ENCODE results near the gene BNIP3. TPM values are rescaled to one million over a fixed set of nuclear protein-coding genes. Genes with fewer than 3 reads are reported as not detected.
"Not testable (repeated sequence)": the region's sequence is repeated elsewhere in the genome, so short reads cannot be mapped to it uniquely, and the experiment has no call there.

BNIP3 gene
- total RNA-seq, 1 donor from 2014 or later, result 112 TPM

- no peak for DNase-seq (ENCODE audit: low read depth)
- H3K4me3 ChIP-seq (ENCODE audit: insufficient read depth, low read depth, low read length), result no peak overlapping the region
- Mint-ChIP-seq H3K27ac (ENCODE audit: unreplicated experiment) (no peak overlapping the region), H3K9me3 (ENCODE audit: unreplicated experiment) (no peaks in the 10 kb centered on the region), H3K27me3 (ENCODE audit: low read depth, unreplicated experiment) (no peaks in the 10 kb centered on the region), H3K4me1 (ENCODE audit: low read depth, unreplicated experiment) (peaks cover 11% of the 10 kb centered on the region), H3K36me3 (ENCODE audit: low read depth, unreplicated experiment) (peaks cover 4% of the 10 kb centered on the region), H3K4me3 (ENCODE audit: unreplicated experiment) (no peak overlapping the region)
- no peak overlapping the region for H3K9ac ChIP-seq (ENCODE audit: low read length)
- H3K36me3 ChIP-seq (ENCODE audit: insufficient read depth, low read length), result no peaks in the 10 kb centered on the region
- no peak overlapping the region for H3K27ac ChIP-seq (ENCODE audit: low read depth, low read length)
- no peak for TF ChIP-seq CTCF (IDR thresholded peaks at IDR 0.05; ENCODE audit: insufficient read depth, low read depth, low read length)
- TF ChIP-seq EZH2 (IDR thresholded peaks at IDR 0.05; ENCODE audit: insufficient read depth, low read length), result no peak
- peaks cover 93% of the 10 kb centered on the region for H3K79me2 ChIP-seq (ENCODE audit: insufficient read depth, low read length)
- H4K20me1 ChIP-seq (ENCODE audit: insufficient read depth, low read length), result peaks cover 72% of the 10 kb centered on the region
- H3K4me2 ChIP-seq (ENCODE audit: low read length), result no peak overlapping the region
- H3K27me3 ChIP-seq (ENCODE audit: insufficient read depth, low read length), result no peaks in the 10 kb centered on the region
- H2AFZ ChIP-seq (ENCODE audit: low read depth, low read length), result no peak overlapping the region
- H3K9me3 ChIP-seq (ENCODE audit: insufficient read depth, low read depth, low read length), result no peaks in the 10 kb centered on the region
- no peak for FAIRE-seq
- H3K4me1 ChIP-seq (ENCODE audit: insufficient read depth, low read length), result no peaks in the 10 kb centered on the region
Observed at GRCh38 chr10:131920693-131921092, 61.0 kb downstream of the BNIP3 start.

GRCh38 chr10:131920151-131920550 lies 61.6 kb downstream of the BNIP3 start:
- Mint-ChIP-seq H3K9me3 (ENCODE audit: unreplicated experiment) (no peaks in the 10 kb centered on the region), H3K4me1 (ENCODE audit: low read depth, unreplicated experiment) (peaks cover 11% of the 10 kb centered on the region), H3K36me3 (ENCODE audit: low read depth, unreplicated experiment) (no peaks in the 10 kb centered on the region), H3K27me3 (ENCODE audit: low read depth, unreplicated experiment) (no peaks in the 10 kb centered on the region), H3K4me3 (ENCODE audit: unreplicated experiment) (no peak overlapping the region), H3K27ac (ENCODE audit: unreplicated experiment) (no peak overlapping the region)
- TF ChIP-seq EZH2 (IDR thresholded peaks at IDR 0.05; ENCODE audit: insufficient read depth, low read length), result no peak
- TF ChIP-seq CTCF (IDR thresholded peaks at IDR 0.05; ENCODE audit: insufficient read depth, low read depth, low read length), result no peak
- no peak for DNase-seq (ENCODE audit: low read depth)
- no peak overlapping the region for H2AFZ ChIP-seq (ENCODE audit: low read depth, low read length)
- no peaks in the 10 kb centered on the region for H3K9me3 ChIP-seq (ENCODE audit: insufficient read depth, low read depth, low read length)
- no peaks in the 10 kb centered on the region for H3K36me3 ChIP-seq (ENCODE audit: insufficient read depth, low read length)
- H3K27ac ChIP-seq (ENCODE audit: low read depth, low read length), result no peak overlapping the region
- H3K4me2 ChIP-seq (ENCODE audit: low read length), result no peak overlapping the region
- H3K4me3 ChIP-seq (ENCODE audit: insufficient read depth, low read depth, low read length), result no peak overlapping the region
- FAIRE-seq, result no peak
- H3K79me2 ChIP-seq (ENCODE audit: insufficient read depth, low read length), result peaks cover 93% of the 10 kb centered on the region
- H3K9ac ChIP-seq (ENCODE audit: low read length), result no peak overlapping the region
- H3K4me1 ChIP-seq (ENCODE audit: insufficient read depth, low read length), result no peaks in the 10 kb centered on the region
- no peaks in the 10 kb centered on the region for H3K27me3 ChIP-seq (ENCODE audit: insufficient read depth, low read length)
- H4K20me1 ChIP-seq (ENCODE audit: insufficient read depth, low read length), result peaks cover 72% of the 10 kb centered on the region

- Histone ChIP-seq H4K20me1 (ENCODE audit: insufficient read depth, low read length) (peaks cover 75% of the 10 kb centered on the region), H3K79me2 (ENCODE audit: insufficient read depth, low read length) (peaks cover 93% of the 10 kb centered on the region)
- H3K27ac Mint-ChIP-seq (ENCODE audit: unreplicated experiment); H3K27me3 Mint-ChIP-seq (ENCODE audit: low read depth, unreplicated experiment); DNase-seq (ENCODE audit: low read depth); H2AFZ ChIP-seq (ENCODE audit: low read depth, low read length); H3K9ac ChIP-seq (ENCODE audit: low read length); H3K4me3 ChIP-seq (ENCODE audit: insufficient read depth, low read depth, low read length); H3K4me1 ChIP-seq (ENCODE audit: insufficient read depth, low read length); H3K4me3 Mint-ChIP-seq (ENCODE audit: unreplicated experiment); H3K9me3 Mint-ChIP-seq (ENCODE audit: unreplicated experiment); H3K4me2 ChIP-seq (ENCODE audit: low read length); H3K27ac ChIP-seq (ENCODE audit: low read depth, low read length); H3K9me3 ChIP-seq (ENCODE audit: insufficient read depth, low read depth, low read length); H3K36me3 ChIP-seq (ENCODE audit: insufficient read depth, low read length); H3K36me3 Mint-ChIP-seq (ENCODE audit: low read depth, unreplicated experiment); FAIRE-seq; H3K27me3 ChIP-seq (ENCODE audit: insufficient read depth, low read length): not testable (repeated sequence)
- peaks cover 11% of the 10 kb centered on the region for H3K4me1 Mint-ChIP-seq (ENCODE audit: low read depth, unreplicated experiment)
Observed at GRCh38 chr10:131919461-131919860, 62.3 kb downstream of the BNIP3 start.

Other genes starting within 250 kb of the BNIP3 start
- 32.5 and 33.7 TPM in 2 replicates for gene PPP2R2D, start 80.9 kb downstream of the BNIP3 start, total RNA-seq
- gene JAKMIP3, start 84.0 kb upstream of the BNIP3 start, total RNA-seq, result 0.34 and 0.54 TPM in 2 replicates
- 25.8 and 26.1 TPM in 2 replicates for gene DPYSL4, start 205.0 kb upstream of the BNIP3 start, total RNA-seq

Data from astrocyte (in vitro differentiated cells and primary cell).